D721Med (cell line): Measurements from ENCODE around the gene CD86.

Experiments used
- DNase-seq: peaks from one replicate; pipeline ENCODE4 v3.0.0; 2011; ENCODE audit warnings: low spot score; ENCODE audit not compliant: insufficient read length
- FAIRE-seq: peaks from 2 replicates; lab custom pipeline; 2011; peaks lifted over from hg19 to GRCh38; lab: Jason Lieb, UNC
- CTCF ChIP-seq: IDR thresholded peaks from 2 replicates; pipeline ENCODE4 v1.5.1; 2012; ENCODE audit warnings: mild to moderate bottlenecking, control low read depth; ENCODE audit not compliant: insufficient read depth; ENCODE audit errors: missing control alignments

CD86 gene

GRCh38 chr3:122067588-122068240 is 12.6 kb downstream of the CD86 start:
- DNase-seq = no peak
- FAIRE-seq = no peak
- TF ChIP-seq CTCF = no peak

- FAIRE-seq = no peak
- DNase-seq = no peak
- no peak for TF ChIP-seq CTCF
These were observed 19.6 kb downstream of the CD86 start for GRCh38 chr3:122074621-122075265.

GRCh38 chr3:122076491-122077292 is 21.5 kb downstream of the CD86 start:
- DNase-seq = no peak
- no peak for FAIRE-seq
- TF ChIP-seq CTCF = no peak

GRCh38 chr3:122077293-122078234 is 22.4 kb downstream of the CD86 start:
- no peak for TF ChIP-seq CTCF
- DNase-seq = no peak
- no peak for FAIRE-seq

GRCh38 chr3:122078235-122078935 is 23.2 kb downstream of the CD86 start:
- no peak for TF ChIP-seq CTCF
- DNase-seq (no peak), FAIRE-seq (no peak)

- FAIRE-seq = no peak
- no peak for DNase-seq
- TF ChIP-seq CTCF = no peak
These were observed 24.5 kb downstream of the CD86 start for GRCh38 chr3:122079524-122080206.
